WERI-Rb-1 (cell line): Measurements from ENCODE around the gene DICER1.

Experiments
- DNase-seq: peaks from one replicate; pipeline ENCODE4 v3.0.0-alpha.2; 2020
- H3K27ac ChIP-seq: fragments of 250-450 bp; sonication (Bioruptor Pico); 2 replicates; pipeline ENCODE4 v1.5.1; 2020; ENCODE audit warnings: mild to moderate bottlenecking, moderate library complexity
- H3K27me3 ChIP-seq: fragments of 250-450 bp; sonication (Bioruptor Pico); 2 replicates; pipeline ENCODE4 v1.5.1; 2021; ENCODE audit warnings: mild to moderate bottlenecking, low read depth, moderate library complexity; ENCODE audit not compliant: insufficient read depth, severe bottlenecking
- H3K36me3 ChIP-seq: fragments of 250-450 bp; sonication (Bioruptor Pico); 2 replicates; pipeline ENCODE4 v1.5.1; 2020; ENCODE audit warnings: mild to moderate bottlenecking, moderate library complexity
- H3K4me3 ChIP-seq: 2 replicates; pipeline ENCODE4 v1.5.1; 2011; ENCODE audit warnings: low read depth, mild to moderate bottlenecking, control low read depth, low read length
- H3K9me3 ChIP-seq: fragments of 250-450 bp; sonication (Bioruptor Pico); 2 replicates; pipeline ENCODE4 v1.5.1; 2021; ENCODE audit warnings: mild to moderate bottlenecking, moderate library complexity; ENCODE audit not compliant: severe bottlenecking
- TF ChIP-seq, protein P1 (sequence below): IDR thresholded peaks from 2 replicates; pipeline ENCODE4 v1.5.1; 2011; ENCODE audit warnings: low read depth, mild to moderate bottlenecking, control low read depth, inconsistent platforms, low read length

The DICER1 gene

DNA sequence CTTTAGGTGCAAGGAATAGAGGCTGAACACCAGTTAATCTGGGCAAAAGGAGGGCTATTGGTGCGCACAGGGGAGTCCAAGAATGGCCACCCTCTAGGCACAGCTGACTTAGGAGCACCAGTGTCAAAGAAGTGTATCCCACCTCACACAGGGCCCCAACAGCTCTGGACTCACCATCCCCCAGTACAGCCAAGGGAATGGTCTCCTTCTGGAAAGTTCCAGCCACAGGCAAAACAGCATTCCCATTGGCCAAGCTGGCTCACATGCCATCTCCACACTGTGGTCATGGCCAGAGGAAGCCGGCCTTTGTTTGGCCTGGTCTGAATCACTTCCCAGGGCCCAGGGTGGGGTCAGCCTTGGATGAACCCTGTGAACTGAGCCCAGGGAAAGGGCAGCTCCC is 120.1 kb downstream of the DICER1 start:
- no peaks in the 10 kb centered on the region for H3K9me3 ChIP-seq
- DNase-seq = no peak
- TF ChIP-seq, protein P1, sequence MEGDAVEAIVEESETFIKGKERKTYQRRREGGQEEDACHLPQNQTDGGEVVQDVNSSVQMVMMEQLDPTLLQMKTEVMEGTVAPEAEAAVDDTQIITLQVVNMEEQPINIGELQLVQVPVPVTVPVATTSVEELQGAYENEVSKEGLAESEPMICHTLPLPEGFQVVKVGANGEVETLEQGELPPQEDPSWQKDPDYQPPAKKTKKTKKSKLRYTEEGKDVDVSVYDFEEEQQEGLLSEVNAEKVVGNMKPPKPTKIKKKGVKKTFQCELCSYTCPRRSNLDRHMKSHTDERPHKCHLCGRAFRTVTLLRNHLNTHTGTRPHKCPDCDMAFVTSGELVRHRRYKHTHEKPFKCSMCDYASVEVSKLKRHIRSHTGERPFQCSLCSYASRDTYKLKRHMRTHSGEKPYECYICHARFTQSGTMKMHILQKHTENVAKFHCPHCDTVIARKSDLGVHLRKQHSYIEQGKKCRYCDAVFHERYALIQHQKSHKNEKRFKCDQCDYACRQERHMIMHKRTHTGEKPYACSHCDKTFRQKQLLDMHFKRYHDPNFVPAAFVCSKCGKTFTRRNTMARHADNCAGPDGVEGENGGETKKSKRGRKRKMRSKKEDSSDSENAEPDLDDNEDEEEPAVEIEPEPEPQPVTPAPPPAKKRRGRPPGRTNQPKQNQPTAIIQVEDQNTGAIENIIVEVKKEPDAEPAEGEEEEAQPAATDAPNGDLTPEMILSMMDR = no peak
- no peak overlapping the region for H3K4me3 ChIP-seq
- no peaks in the 10 kb centered on the region for H3K27me3 ChIP-seq
- no peaks in the 10 kb centered on the region for H3K36me3 ChIP-seq
- H3K27ac ChIP-seq = no peak overlapping the region
